ENCODE measurements around the gene LYPD5.

The LYPD5 gene, protein sequence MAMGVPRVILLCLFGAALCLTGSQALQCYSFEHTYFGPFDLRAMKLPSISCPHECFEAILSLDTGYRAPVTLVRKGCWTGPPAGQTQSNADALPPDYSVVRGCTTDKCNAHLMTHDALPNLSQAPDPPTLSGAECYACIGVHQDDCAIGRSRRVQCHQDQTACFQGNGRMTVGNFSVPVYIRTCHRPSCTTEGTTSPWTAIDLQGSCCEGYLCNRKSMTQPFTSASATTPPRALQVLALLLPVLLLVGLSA

DNA sequence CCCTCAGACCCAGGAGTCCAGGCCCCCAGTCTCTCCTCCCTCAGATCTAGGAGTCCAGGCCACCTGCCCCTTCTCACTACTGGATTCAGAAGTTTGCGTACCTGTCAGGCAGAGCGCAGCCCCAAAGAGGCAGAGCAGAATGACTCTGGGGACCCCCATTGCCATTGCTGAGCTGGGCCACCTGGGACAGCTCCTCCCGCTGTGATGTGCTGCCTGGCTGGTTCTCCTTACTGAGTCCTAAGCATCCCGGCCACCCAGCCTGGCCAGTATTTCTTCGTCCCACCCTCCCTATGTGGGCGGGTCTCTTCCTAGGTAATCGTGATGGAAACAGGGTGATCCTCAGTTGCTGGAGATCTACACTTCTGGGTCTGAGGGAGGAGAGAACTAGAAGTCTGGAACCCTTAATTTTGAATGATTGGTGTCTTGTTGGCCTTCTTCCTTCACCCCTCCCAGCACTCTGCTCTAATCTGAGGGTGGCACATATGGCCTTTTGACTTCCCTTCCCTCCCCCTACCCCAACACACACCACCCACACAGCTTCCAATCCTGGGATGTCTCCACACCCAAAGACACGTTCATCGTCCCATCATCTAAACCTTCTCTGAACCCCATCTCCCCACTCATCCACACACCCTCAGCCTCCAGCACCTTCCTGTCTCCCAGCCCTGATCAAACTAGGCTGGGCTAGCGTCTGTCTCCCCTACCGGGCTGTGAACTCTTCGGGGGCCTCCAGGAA lies at the start of gene LYPD5:
LYPD5 (minus strand) TSS at position 232 of the 736 bp plus-strand sequence; CDS start at position 165, 67 bp downstream.
- TF ChIP-seq, protein P1, sequence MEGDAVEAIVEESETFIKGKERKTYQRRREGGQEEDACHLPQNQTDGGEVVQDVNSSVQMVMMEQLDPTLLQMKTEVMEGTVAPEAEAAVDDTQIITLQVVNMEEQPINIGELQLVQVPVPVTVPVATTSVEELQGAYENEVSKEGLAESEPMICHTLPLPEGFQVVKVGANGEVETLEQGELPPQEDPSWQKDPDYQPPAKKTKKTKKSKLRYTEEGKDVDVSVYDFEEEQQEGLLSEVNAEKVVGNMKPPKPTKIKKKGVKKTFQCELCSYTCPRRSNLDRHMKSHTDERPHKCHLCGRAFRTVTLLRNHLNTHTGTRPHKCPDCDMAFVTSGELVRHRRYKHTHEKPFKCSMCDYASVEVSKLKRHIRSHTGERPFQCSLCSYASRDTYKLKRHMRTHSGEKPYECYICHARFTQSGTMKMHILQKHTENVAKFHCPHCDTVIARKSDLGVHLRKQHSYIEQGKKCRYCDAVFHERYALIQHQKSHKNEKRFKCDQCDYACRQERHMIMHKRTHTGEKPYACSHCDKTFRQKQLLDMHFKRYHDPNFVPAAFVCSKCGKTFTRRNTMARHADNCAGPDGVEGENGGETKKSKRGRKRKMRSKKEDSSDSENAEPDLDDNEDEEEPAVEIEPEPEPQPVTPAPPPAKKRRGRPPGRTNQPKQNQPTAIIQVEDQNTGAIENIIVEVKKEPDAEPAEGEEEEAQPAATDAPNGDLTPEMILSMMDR (IDR thresholded peaks at IDR 0.05; ENCODE audit: low read depth, low read length) = no peak
- no peak for DNase-seq (ENCODE audit: low read depth, low spot score)
- H3K4me3 ChIP-seq (ENCODE audit: low read depth, low read length) = no peak within 1 kb of the TSS
- in situ Hi-C loops (cut with HindIII; ENCODE audit: low sequenced_read_pairs) = no loop called here

DNA sequence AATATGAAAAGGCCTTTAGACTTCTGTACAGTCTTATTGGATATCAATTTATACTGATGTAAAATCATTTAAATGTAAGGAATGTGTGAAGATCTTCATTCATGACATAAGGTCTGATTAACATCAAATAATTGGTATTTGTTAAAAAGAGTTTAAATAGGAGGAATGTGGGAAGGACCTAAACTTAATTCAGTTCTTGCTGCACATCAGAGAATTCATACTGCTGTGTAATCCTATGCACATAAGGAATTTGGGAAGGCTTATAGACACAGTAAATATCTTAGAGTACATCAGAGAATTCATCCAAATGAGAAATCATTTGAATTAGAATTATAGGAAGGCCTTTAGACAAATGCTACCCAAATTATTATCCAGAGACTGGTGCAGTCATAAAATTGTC lies 46.6 kb upstream of the LYPD5 start:
- in situ Hi-C loops (cut with HindIII; ENCODE audit: low sequenced_read_pairs) = no loop called here
- TF ChIP-seq, protein P1 (IDR thresholded peaks at IDR 0.05; ENCODE audit: low read depth, low read length) = no peak
- DNase-seq (ENCODE audit: low read depth, low spot score) = no peak
- no peak overlapping the region for H3K4me3 ChIP-seq (ENCODE audit: low read depth, low read length)

DNA sequence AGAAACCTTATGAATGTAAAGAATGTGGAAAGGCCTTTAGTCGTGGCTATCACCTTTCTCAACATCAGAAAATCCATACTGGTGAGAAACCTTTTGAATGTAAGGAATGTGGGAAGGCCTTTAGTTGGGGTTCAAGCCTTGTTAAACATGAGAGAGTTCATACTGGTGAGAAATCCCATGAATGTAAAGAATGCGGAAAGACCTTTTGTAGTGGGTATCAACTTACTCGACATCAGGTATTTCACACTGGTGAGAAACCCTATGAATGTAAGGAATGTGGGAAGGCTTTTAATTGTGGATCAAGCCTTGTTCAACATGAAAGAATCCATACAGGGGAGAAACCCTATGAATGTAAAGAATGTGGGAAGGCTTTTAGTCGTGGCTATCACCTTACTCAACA lies 45.6 kb upstream of the LYPD5 start:
- in situ Hi-C loops (cut with HindIII; ENCODE audit: low sequenced_read_pairs) = no loop called here
- TF ChIP-seq, protein P1 (IDR thresholded peaks at IDR 0.05; ENCODE audit: low read depth, low read length) = no peak
- DNase-seq (ENCODE audit: low read depth, low spot score) = no peak
- H3K4me3 ChIP-seq (ENCODE audit: low read depth, low read length) = no peak overlapping the region

DNA sequence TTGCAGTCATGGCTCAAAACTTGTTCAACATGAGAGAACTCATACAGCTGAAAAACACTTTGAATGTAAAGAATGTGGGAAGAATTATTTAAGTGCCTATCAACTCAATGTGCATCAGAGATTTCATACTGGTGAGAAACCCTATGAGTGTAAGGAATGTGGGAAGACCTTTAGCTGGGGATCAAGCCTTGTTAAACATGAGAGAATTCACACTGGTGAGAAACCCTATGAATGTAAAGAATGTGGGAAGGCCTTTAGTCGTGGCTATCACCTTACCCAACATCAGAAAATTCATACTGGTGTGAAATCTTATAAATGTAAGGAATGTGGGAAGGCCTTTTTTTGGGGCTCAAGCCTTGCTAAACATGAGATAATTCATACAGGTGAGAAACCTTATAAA lies 45.0 kb upstream of the LYPD5 start:
- in situ Hi-C loops (cut with HindIII; ENCODE audit: low sequenced_read_pairs) = no loop called here
- no peak for DNase-seq (ENCODE audit: low read depth, low spot score)
- TF ChIP-seq, protein P1 (IDR thresholded peaks at IDR 0.05; ENCODE audit: low read depth, low read length) = no peak
- H3K4me3 ChIP-seq (ENCODE audit: low read depth, low read length) = no peak overlapping the region

DNA sequence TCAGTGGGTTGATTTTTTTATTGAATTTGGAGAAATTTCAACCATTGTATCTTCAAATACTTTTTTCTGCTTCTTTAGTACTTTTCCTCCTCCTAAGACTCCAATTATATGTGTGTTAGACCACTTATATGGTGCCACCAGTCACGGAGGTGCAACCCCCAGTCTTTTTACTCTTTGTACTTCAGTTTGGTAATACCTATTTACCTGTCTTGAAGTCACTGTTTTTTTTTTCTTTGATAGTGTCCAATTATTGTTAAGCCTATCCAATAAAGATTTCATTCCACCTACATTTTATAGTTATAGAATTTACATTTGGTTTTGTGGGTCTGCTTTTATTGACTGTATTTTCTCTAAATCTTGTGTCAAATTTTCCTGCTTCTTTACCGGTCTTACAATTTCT lies 39.8 kb upstream of the LYPD5 start:
- DNase-seq (ENCODE audit: low read depth, low spot score) = no peak
- TF ChIP-seq, protein P1 (IDR thresholded peaks at IDR 0.05; ENCODE audit: low read depth, low read length) = no peak
- no peak overlapping the region for H3K4me3 ChIP-seq (ENCODE audit: low read depth, low read length)
- in situ Hi-C loops (cut with HindIII; ENCODE audit: low sequenced_read_pairs) = no loop called here

DNA sequence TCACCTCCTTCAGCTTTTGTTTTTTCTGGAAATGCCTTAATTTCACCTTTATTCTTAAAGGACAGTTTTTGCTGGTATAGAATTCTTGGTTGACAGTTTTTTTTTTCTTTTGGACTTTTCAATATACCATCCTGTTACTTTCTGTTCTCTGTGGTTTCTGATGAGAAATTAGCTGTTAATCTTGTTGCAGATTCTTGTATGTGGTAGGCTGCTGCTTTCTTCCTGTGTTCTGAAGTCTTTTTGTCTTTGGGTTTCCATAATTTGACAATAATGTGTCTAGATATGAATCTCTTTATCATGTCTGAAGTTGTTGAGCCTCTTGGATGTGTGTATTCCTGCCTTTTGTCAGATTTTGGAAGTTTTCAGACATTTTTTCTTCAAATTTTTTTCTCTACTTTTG lies 36.9 kb upstream of the LYPD5 start:
- H3K4me3 ChIP-seq (ENCODE audit: low read depth, low read length) = no peak overlapping the region
- DNase-seq (ENCODE audit: low read depth, low spot score) = no peak
- TF ChIP-seq, protein P1 (IDR thresholded peaks at IDR 0.05; ENCODE audit: low read depth, low read length) = no peak
- in situ Hi-C loops (cut with HindIII; ENCODE audit: low sequenced_read_pairs) = no loop called here

Data from astrocyte of the spinal cord (primary cell).